ENCODE data around the gene C6orf141.

The C6orf141 gene

GRCh38 chr6:49524541-49524940 is 25.9 kb upstream of the C6orf141 start:
- H3K4me3 ChIP-seq (ENCODE audit: low read depth, low read length) = no peak overlapping the region
- no peak for DNase-seq (ENCODE audit: low read depth)
- no peak for TF ChIP-seq CTCF (IDR thresholded peaks at IDR 0.05; ENCODE audit: low read depth, low read length, missing control alignments)

GRCh38 chr6:49526598-49526997 is 23.9 kb upstream of the C6orf141 start:
- no peak overlapping the region for H3K4me3 ChIP-seq (ENCODE audit: low read depth, low read length)
- TF ChIP-seq CTCF (IDR thresholded peaks at IDR 0.05; ENCODE audit: low read depth, low read length, missing control alignments) = no peak
- no peak for DNase-seq (ENCODE audit: low read depth)

- no peak overlapping the region for H3K4me3 ChIP-seq (ENCODE audit: low read depth, low read length)
- DNase-seq (ENCODE audit: low read depth) = no peak
- TF ChIP-seq CTCF (IDR thresholded peaks at IDR 0.05; ENCODE audit: low read depth, low read length, missing control alignments) = no peak
Observed at GRCh38 chr6:49527320-49527719, 23.1 kb upstream of the C6orf141 start.

GRCh38 chr6:49528571-49528970 is 21.9 kb upstream of the C6orf141 start:
- DNase-seq (ENCODE audit: low read depth) = no peak
- no peak overlapping the region for H3K4me3 ChIP-seq (ENCODE audit: low read depth, low read length)
- TF ChIP-seq CTCF (IDR thresholded peaks at IDR 0.05; ENCODE audit: low read depth, low read length, missing control alignments) = no peak

- no peak for TF ChIP-seq CTCF (IDR thresholded peaks at IDR 0.05; ENCODE audit: low read depth, low read length, missing control alignments)
- DNase-seq (ENCODE audit: low read depth) = no peak
- no peak overlapping the region for H3K4me3 ChIP-seq (ENCODE audit: low read depth, low read length)
Observed at GRCh38 chr6:49530141-49530776, 20.2 kb upstream of the C6orf141 start.

- no peak for DNase-seq (ENCODE audit: low read depth)
- H3K4me3 ChIP-seq (ENCODE audit: low read depth, low read length) = no peak overlapping the region
- TF ChIP-seq CTCF (IDR thresholded peaks at IDR 0.05; ENCODE audit: low read depth, low read length, missing control alignments) = peak; percentile 61
Observed at GRCh38 chr6:49531774-49532569, 18.5 kb upstream of the C6orf141 start.
